Panc1 (cell line): Measurements from ENCODE around the gene ZCCHC14. TPM values are rescaled to one million over a fixed set of nuclear protein-coding genes. Genes with fewer than 3 reads are reported as not detected.
"Not testable (repeated sequence)": the region's sequence is repeated elsewhere in the genome, so short reads cannot be mapped to it uniquely, and the experiment has no call there.

Experiments used
- ATAC-seq: fragments of 200-7000 bp; cut with Tn5 transposase; 2 replicates; pipeline ENCODE4 v1.9.1; 2020; ENCODE audit warnings: mild to moderate bottlenecking, moderate library complexity
- BruUV-seq: library from RNA; stranded (reverse); fragments of 400-500 nt; replicated peaks from 2 replicates; lab custom pipeline; 2021; lab: Mats Ljungman, UMichigan
- CTCF ChIA-PET: fragments of 300-600 bp; sonication (Branson Sonifier 250); formaldehyde crosslinking; loops from one replicate; lab custom pipeline; 2022; ENCODE audit warnings: antibody characterized with exemption; lab: Charles Lee
- POLR2A ChIA-PET: fragments of 300-600 bp; sonication (Branson Sonifier 250); formaldehyde crosslinking; loops from one replicate; lab custom pipeline; 2022; ENCODE audit warnings: antibody characterized with exemption; lab: Charles Lee
- DNase-seq: peaks from one replicate; pipeline ENCODE4 v3.0.0-alpha.2; 2010; ENCODE audit warnings: low read depth, low spot score
- H3K27ac ChIP-seq: 2 replicates; pipeline ENCODE4 v1.5.1; 2011; ENCODE audit warnings: mild to moderate bottlenecking, low read length, inconsistent platforms
- H3K27me3 ChIP-seq: fragments of 200-500 bp; sonication (Bioruptor generic); 2 replicates; pipeline ENCODE4 v1.6.0; 2014; ENCODE audit warnings: low read length, inconsistent platforms; ENCODE audit not compliant: control insufficient read depth, insufficient read depth
- H3K36me3 ChIP-seq: fragments of 200-500 bp; sonication (Bioruptor generic); 2 replicates; pipeline ENCODE4 v1.5.1; 2014; ENCODE audit warnings: inconsistent platforms, mild to moderate bottlenecking, low read length, moderate library complexity; ENCODE audit not compliant: control insufficient read depth, insufficient read depth
- H3K4me1 ChIP-seq: 2 replicates; pipeline ENCODE4 v1.5.1; 2011; ENCODE audit warnings: inconsistent platforms, mild to moderate bottlenecking, low read length, moderate library complexity; ENCODE audit not compliant: control insufficient read depth, insufficient read depth
- H3K4me3 ChIP-seq, 2 experiments: 2 replicates each; pipeline ENCODE4 v1.5.1; 2011 to 2012; ENCODE audit warnings: low read depth in 2 of 2, low read length in 2 of 2, mild to moderate bottlenecking in 2 of 2, inconsistent platforms in 1 of 2, moderate library complexity in 1 of 2
- H3K9me3 ChIP-seq: fragments of 200-500 bp; sonication (Bioruptor generic); 2 replicates; pipeline ENCODE4 v1.5.1; 2014; ENCODE audit warnings: low read depth, mild to moderate bottlenecking, inconsistent platforms, low read length, moderate library complexity; ENCODE audit not compliant: control insufficient read depth, insufficient read depth
- CTCF ChIP-seq: fragments of 450-650 bp; IDR thresholded peaks from 2 replicates; pipeline ENCODE4 v1.5.1; 2017; ENCODE audit warnings: mild to moderate bottlenecking
- POLR2AphosphoS5 ChIP-seq: IDR thresholded peaks from 2 replicates; pipeline ENCODE4 v1.6.1; 2012; ENCODE audit warnings: mild to moderate bottlenecking, low read depth, low read length, moderate library complexity
- REST ChIP-seq, 2 experiments: IDR thresholded peaks; 2 replicates each; pipeline ENCODE4 v1.6.1; 2011 to 2012; ENCODE audit warnings: low read depth in 2 of 2, control low read depth in 1 of 2, low read length in 1 of 2, mild to moderate bottlenecking in 1 of 2, moderate library complexity in 1 of 2; ENCODE audit not compliant: insufficient read depth in 1 of 2
- SIN3A ChIP-seq: IDR thresholded peaks from 2 replicates; pipeline ENCODE4 v1.6.1; 2012; ENCODE audit warnings: low read depth, mild to moderate bottlenecking, low read length, moderate library complexity, borderline replicate concordance; ENCODE audit not compliant: insufficient read depth
- TCF7L2 ChIP-seq: IDR thresholded peaks from 2 replicates; pipeline ENCODE4 v1.6.1; 2011; ENCODE audit warnings: mild to moderate bottlenecking, low read depth, low read length, inconsistent platforms
- in situ Hi-C: cut with HindIII; loops from 2 replicates; pipeline ENCODE4 v1.10.0; 2016; ENCODE audit warnings: low sequenced_read_pairs, low pct_unique_long_range_greater_than_20kb
- intact Hi-C: fragments of 100-400 bp; cut with micrococcal nuclease; formaldehyde crosslinking; loops from one replicate; pipeline ENCODE4 v1.10.0; 2022; ENCODE audit not compliant: unreplicated experiment
- total RNA-seq: library from RNA; stranded (reverse); gene quantifications from one replicate; pipeline ENCODE4 v1.2.1, GENCODE V29; 2021; ENCODE audit not compliant: unreplicated experiment

Gene ZCCHC14
- total RNA-seq, 1 experiment from 2014 or later, result 35.0 TPM

DNA sequence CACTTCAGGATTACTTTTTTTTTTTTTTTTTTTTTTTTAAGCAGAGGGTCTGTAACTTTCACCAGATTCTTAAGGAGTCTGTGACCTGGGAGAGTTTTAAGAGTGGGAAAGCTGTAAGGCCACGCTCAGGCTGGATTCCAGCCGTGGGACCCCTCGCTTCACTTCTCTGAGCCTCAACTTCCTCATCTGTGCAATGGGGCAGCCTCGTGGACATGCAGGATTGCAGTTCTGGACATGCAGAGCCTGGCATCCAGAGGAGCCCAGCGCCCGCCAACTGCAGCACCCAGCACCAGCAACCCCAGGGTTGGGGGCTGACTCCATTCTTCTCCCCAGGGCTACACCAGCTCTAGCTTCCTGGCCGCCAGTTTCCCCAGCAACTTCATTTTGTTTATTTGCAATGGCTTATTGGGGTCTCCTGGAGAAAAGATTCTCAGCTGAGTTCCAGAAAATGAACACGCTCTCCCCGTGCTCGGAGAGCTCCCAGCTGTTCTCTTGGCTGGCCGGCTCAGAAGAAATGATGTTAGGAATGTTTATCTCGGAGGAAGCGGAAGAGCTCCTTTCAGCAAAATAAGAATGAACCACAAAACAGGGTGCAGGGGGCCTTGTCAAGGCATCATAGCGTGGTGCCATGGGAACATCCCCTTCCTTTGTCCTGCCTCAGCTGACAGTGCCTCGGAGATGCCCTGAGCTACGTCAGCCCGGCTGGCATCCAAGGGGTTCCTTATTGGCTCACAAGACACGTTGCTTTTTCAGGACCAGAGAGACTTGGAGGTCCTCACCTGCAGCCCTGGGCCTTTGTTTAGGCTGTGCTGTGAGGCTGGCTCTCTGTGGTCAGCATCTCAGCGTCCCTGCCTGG, 22.9 kb upstream of the ZCCHC14 start:
- intact Hi-C loops, result no loop called here
- H3K27ac ChIP-seq, result no peak overlapping the region
- DNase-seq, result no peak
- no peaks in the 10 kb centered on the region for H3K36me3 ChIP-seq
- H3K4me1 ChIP-seq, result no peaks in the 10 kb centered on the region
- TF ChIP-seq REST (IDR thresholded peaks at IDR 0.05; ENCODE audit: insufficient read depth in 1 of 2, low read depth in 2 of 2, low read length in 1 of 2) (no peak), SIN3A (no peak), POLR2AphosphoS5 (no peak), TCF7L2 (no peak), CTCF (no peak)
- ChIA-PET CTCF (no interaction called here), POLR2A (no interaction called here)
- in situ Hi-C loops, result no loop called here
- no peaks in the 10 kb centered on the region for H3K9me3 ChIP-seq
- ATAC-seq, result no peak
- no peaks in the 10 kb centered on the region for H3K27me3 ChIP-seq
- BruUV-seq, result no TSS peak
- H3K4me3 ChIP-seq, result no peak overlapping the region

GRCh38 chr16:87509778-87510177, 17.0 kb upstream of the ZCCHC14 start:
- in situ Hi-C loops, H3K9me3 ChIP-seq, CTCF ChIA-PET, H3K4me3 ChIP-seq, H3K27me3 ChIP-seq, H3K36me3 ChIP-seq, ATAC-seq, DNase-seq, intact Hi-C loops, H3K27ac ChIP-seq, H3K4me1 ChIP-seq, BruUV-seq: not testable (repeated sequence)
- POLR2A ChIA-PET, result interaction anchor here (0.7 kb wide), 1 partner anchor 24 kb away, joined by 7 read pairs; no protein-coding TSS in a partner anchor
